ENCODE results near the gene HADHA. TPM values are rescaled to one million over a fixed set of nuclear protein-coding genes. Genes with fewer than 3 reads are reported as not detected.

HADHA gene
- total RNA-seq, 1 experiment from 2014 or later: 101 TPM

- H2AFZ ChIP-seq (ENCODE audit: low read depth, low read length, poor library complexity, severe bottlenecking): no peak overlapping the region
- H3K9me3 ChIP-seq (ENCODE audit: control insufficient read depth in 1 of 2, insufficient read depth in 1 of 2, low read depth in 1 of 2, low read length in 2 of 2): no peaks in the 10 kb centered on the region
- H3K4me1 ChIP-seq (ENCODE audit: control insufficient read depth in 1 of 2, insufficient read depth in 2 of 2, low read length in 2 of 2): peaks cover 3% of the 10 kb centered on the region in 2 experiments; a peak in 1 of 4 replicates
- TF ChIP-seq ELF1 (IDR thresholded peaks at IDR 0.05; ENCODE audit: borderline replicate concordance, low read depth): no peak
- TF ChIP-seq ZFX (IDR thresholded peaks at IDR 0.05): no peak
- TF ChIP-seq JUND (IDR thresholded peaks at IDR 0.05): no peak
- 0 out of 2 replicates have a peak, but pooled peaks have one; percentile 5 for TF ChIP-seq RAD21 (IDR thresholded peaks at IDR 0.05; ENCODE audit: low read depth)
- no peak for TF ChIP-seq YY1 (IDR thresholded peaks at IDR 0.05; ENCODE audit: extremely low read depth, insufficient replicate concordance, low read depth, low read length)
- no peak for TF ChIP-seq REST (IDR thresholded peaks at IDR 0.05; ENCODE audit: low read depth)
- H3K9ac ChIP-seq (ENCODE audit: low read length): no peak overlapping the region
- no peak for DNase-seq (ENCODE audit: low read depth, low spot score)
- H3K4me3 ChIP-seq (replicated peaks in 1 of 2; ENCODE audit: low read depth in 1 of 2, low read length in 2 of 2): no peak overlapping the region
- intact Hi-C loops (cut with micrococcal nuclease): loop anchor here (2.0 kb wide), 2 partner anchors 55 to 291 kb away; no protein-coding TSS in a partner anchor
- no peak overlapping the region for H3K4me2 ChIP-seq (ENCODE audit: low read length)
- no peaks in the 10 kb centered on the region for H3K9me2 ChIP-seq (ENCODE audit: insufficient read depth)
- H4K20me1 ChIP-seq (ENCODE audit: insufficient read depth): no peaks in the 10 kb centered on the region
- BruUV-seq (replicated peaks): no TSS peak
- H3K36me3 ChIP-seq (ENCODE audit: control insufficient read depth in 1 of 2, insufficient read depth in 2 of 2, low read length in 2 of 2): no peaks in the 10 kb centered on the region
- ChIA-PET RAD21 (ENCODE audit: low non-redundant PET in 1 of 2, low total read pairs in 2 of 2, uncharacterized antibody in 2 of 2, unreplicated experiment in 2 of 2) (interaction anchor here in 1 of 2 experiments (1.4 kb wide), 1 partner anchor 152 kb away, joined by 3 read pairs; no protein-coding TSS in a partner anchor), POLR2A (no interaction called here), CTCF (interaction anchor here (0.7 to 3.7 kb wide), 2 partner anchors 189 to 193 kb away, joined by 3 to 34 read pairs; no protein-coding TSS in a partner anchor)
- H3K27ac ChIP-seq (ENCODE audit: low read depth, low read length): no peak overlapping the region
- ATAC-seq: no peak
- H3K79me2 ChIP-seq (ENCODE audit: insufficient read depth, low read length): no peaks in the 10 kb centered on the region
- H3K27me3 ChIP-seq (ENCODE audit: insufficient read depth, low read length): no peaks in the 10 kb centered on the region
These were observed 100.4 kb downstream of the HADHA start for GRCh38 chr2:26144031-26144430.

Measured in HCT116 (cell line).